Stomach (tissue), 4 donors: ENCODE data around the gene ZC2HC1B.

ENCODE experiments used
- CTCF ChIP-seq, 7 experiments: fragments of 450-650 bp in 4 of 7; fragments of 200-600 bp in 3 of 7; sonication (generic) in 3 of 7; IDR thresholded peaks; one replicate each; pipeline ENCODE4 v1.5.1; 2016 to 2019; ENCODE audit warnings: antibody characterized with exemption in 7 of 7, control low read depth in 2 of 7, mild to moderate bottlenecking in 1 of 7
- POLR2AphosphoS5 ChIP-seq, 3 donors: sonication (generic); formaldehyde crosslinking; IDR thresholded peaks; one replicate each; pipeline ENCODE4 v1.6.1; 2016; ENCODE audit warnings: antibody characterized with exemption in 3 of 3

GRCh38 chr6:143984666-143985065 is 120.4 kb downstream of the ZC2HC1B start:
- no peak for TF ChIP-seq CTCF (IDR thresholded peaks at IDR 0.05)
- no peak for TF ChIP-seq POLR2AphosphoS5 (IDR thresholded peaks at IDR 0.05)
